Measurements from ENCODE around the gene BRF1. TPM values are rescaled to one million over a fixed set of nuclear protein-coding genes. Genes with fewer than 3 reads are reported as not detected.

BRF1 gene
- total and polyA plus RNA-seq, 2 of the 13 experiments (the other 11 are each of a cell fraction or from before 2014, with no cell fraction given): 5.1 to 11.0 TPM

- 0 out of 2 replicates have a peak, but pooled peaks have one; percentile 38 for TF ChIP-seq NR2C2 (CRISPR knock-in tag; IDR thresholded peaks at IDR 0.05; ENCODE audit: borderline replicate concordance)
- no peak for TF ChIP-seq ZNF337 (CRISPR knock-in tag; IDR thresholded peaks at IDR 0.05; ENCODE audit: borderline replicate concordance, low read depth)
- TF ChIP-seq MTA1 (CRISPR knock-in tag; IDR thresholded peaks at IDR 0.05; ENCODE audit: borderline replicate concordance): 0 out of 2 replicates have a peak, but pooled peaks have one; percentile 40
- no peak for TF ChIP-seq TBX2 (CRISPR knock-in tag; IDR thresholded peaks at IDR 0.05; ENCODE audit: borderline replicate concordance)
- TF ChIP-seq GATA4 (IDR thresholded peaks at IDR 0.05; ENCODE audit: borderline replicate concordance, low read depth): no peak
Measured at GRCh38 chr14:105181549-105182295, 119.1 kb downstream of the BRF1 start (continued).

- in situ Hi-C loops (cut with HindIII; ENCODE audit: extremely low pct_ligation_motif_present, low pct_unique_long_range_greater_than_20kb) (no loop called here), intact Hi-C loops (cut with micrococcal nuclease; ENCODE audit: unreplicated experiment) (no loop called here)
- H3K27me3 ChIP-seq (ENCODE audit: control insufficient read depth in 1 of 2, insufficient read depth in 2 of 2, low read length in 2 of 2): peaks cover 14 to 78% of the 10 kb centered on the region in 2 experiments
- 36% methylated on average over 35 of the region's 106 CpGs for WGBS (ENCODE audit: low lambda C conversion rate)
- ATAC-seq (no peak), DNase-seq (ENCODE audit: low spot score) (no peak), FAIRE-seq (no peak)
- no peaks in the 10 kb centered on the region for H3K9me3 ChIP-seq (ENCODE audit: low read length)
- H3K9ac ChIP-seq (ENCODE audit: insufficient read depth, low read depth, low read length): 0 out of 2 replicates have a peak within 1 kb of the TSS, but pooled peaks have one; percentile 15
- ChIA-PET POLR2A (no interaction called here), CTCF (ENCODE audit: low intra/inter-chr PET ratio, low total read pairs) (no interaction called here)
- H3K27ac ChIP-seq (ENCODE audit: extremely low read length, insufficient read depth, low read length): no peak within 1 kb of the TSS
- peak within 1 kb of the TSS; percentile 40 to 61 (median 57); a peak in 4 of 6 replicates for H3K4me3 ChIP-seq (replicated peaks in 1 of 3; ENCODE audit: insufficient read depth in 1 of 3, low read depth in 2 of 3, low read length in 3 of 3)
- H3K4me1 ChIP-seq (ENCODE audit: insufficient read depth, low read length): peaks cover 19% of the 10 kb centered on the region; the same call in 1 of the 2 replicates
- no peaks in the 10 kb centered on the region for H3K36me3 ChIP-seq (replicated peaks in 1 of 2; ENCODE audit: control insufficient read depth in 1 of 2, insufficient read depth in 2 of 2, low read length in 2 of 2)
- TF ChIP-seq ZMYM3 (CRISPR knock-in tag; IDR thresholded peaks at IDR 0.05) (0 out of 2 replicates have a peak, but pooled peaks have one; percentile 9), ZNF777 (CRISPR knock-in tag; IDR thresholded peaks at IDR 0.05) (peak; percentile 51; the same call in 1 of the 2 replicates), BCL3 (CRISPR knock-in tag; IDR thresholded peaks at IDR 0.05) (no peak), ZFP36 (IDR thresholded peaks at IDR 0.05; ENCODE audit: borderline replicate concordance, low read depth, low read length, partially characterized antibody) (peak; percentile 75), SKIL (CRISPR knock-in tag; IDR thresholded peaks at IDR 0.05; ENCODE audit: borderline replicate concordance) (no peak)
- no TSS peak for BruUV-seq (replicated peaks)
- H3K79me2 ChIP-seq (ENCODE audit: insufficient read depth, low read length): no peaks in the 10 kb centered on the region
- peak within 1 kb of the TSS; percentile 61; the same call in 1 of the 2 replicates for H3K4me2 ChIP-seq (ENCODE audit: low read depth, low read length)
- H2AFZ ChIP-seq (ENCODE audit: low read length): no peak within 1 kb of the TSS
- H4K20me1 ChIP-seq (ENCODE audit: insufficient read depth, low read length): 0 out of 2 replicates have a peak, but pooled peaks cover 3% of the 10 kb centered on the region
Measured at GRCh38 chr14:105180592-105181548, 119.9 kb downstream of the BRF1 start, which contains the start of gene NUDT14. Gene NUDT14, minus strand, starts transcription at chr14:105181312. Its CDS starts 103 bp downstream, at chr14:105181209.

Measured in HepG2 (cell line).